Activated CD8-positive, alpha-beta memory T cell treated with anti-CD3 and anti-CD28 coated beads for 24 hours (primary cell): ENCODE data around the gene IGSF5.

ENCODE experiments used
- DNase-seq: peaks from one replicate; pipeline ENCODE4 v3.0.0-alpha.2; 2020

The IGSF5 gene

DNA sequence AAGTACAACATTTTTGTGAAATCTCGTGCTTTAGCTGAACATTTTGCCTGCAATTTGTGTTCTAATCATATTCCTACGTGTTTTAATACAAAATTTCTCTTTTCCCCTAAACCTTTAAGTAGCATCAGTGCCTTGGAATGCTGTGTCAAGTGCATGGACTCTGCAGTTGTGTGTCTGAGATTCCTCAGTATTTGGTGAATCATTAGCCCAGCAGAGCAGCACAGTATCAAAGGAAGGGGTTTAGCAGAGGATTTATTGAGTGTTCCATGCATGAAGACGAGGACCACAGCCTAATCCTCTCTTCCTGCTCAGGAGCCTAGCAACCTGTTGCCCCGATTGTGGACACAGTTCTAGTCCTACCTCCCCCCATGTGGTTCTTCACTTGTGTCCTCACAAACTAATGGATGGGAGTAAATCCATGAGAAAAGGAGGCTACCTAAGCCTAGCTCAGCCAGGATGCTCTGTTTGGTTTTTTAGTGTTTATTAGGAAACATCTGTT is 92.9 kb downstream of the IGSF5 start:
- no peak for DNase-seq

DNA sequence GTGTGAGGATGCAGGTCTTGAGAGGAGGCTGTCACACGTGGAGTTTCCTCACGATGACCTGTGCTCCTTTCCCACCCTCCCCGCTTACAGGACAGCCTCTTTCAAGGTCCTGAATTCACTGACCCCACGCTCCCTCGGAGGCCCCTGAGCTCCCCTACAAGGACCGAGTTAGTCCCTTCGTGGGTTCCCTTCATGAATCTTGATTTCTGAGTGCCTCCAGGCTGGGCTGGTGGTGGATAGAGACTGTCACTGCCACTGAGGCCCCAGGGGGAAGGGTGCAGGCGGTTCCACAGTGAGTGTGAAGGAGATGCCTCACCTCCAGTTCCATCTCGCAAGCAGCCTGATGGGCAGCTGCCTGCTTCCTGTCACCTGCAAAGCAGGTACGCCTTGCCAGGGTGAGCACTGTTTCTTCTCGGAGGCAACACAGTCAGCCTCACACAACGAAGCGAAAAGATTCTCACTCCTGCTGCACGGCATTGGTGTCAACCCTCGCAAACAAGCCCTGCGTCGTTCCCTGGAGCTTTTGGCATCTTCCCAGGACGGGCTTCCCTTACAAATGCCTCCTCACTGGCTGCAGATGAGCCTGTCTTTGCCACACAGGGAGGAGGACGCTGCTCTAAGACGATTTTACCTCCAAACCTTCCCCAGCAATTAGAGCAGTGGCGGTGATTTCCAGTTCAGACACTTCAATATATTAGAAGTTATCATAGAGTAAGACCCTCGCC is 95.6 kb downstream of the IGSF5 start:
- no peak for DNase-seq

DNA sequence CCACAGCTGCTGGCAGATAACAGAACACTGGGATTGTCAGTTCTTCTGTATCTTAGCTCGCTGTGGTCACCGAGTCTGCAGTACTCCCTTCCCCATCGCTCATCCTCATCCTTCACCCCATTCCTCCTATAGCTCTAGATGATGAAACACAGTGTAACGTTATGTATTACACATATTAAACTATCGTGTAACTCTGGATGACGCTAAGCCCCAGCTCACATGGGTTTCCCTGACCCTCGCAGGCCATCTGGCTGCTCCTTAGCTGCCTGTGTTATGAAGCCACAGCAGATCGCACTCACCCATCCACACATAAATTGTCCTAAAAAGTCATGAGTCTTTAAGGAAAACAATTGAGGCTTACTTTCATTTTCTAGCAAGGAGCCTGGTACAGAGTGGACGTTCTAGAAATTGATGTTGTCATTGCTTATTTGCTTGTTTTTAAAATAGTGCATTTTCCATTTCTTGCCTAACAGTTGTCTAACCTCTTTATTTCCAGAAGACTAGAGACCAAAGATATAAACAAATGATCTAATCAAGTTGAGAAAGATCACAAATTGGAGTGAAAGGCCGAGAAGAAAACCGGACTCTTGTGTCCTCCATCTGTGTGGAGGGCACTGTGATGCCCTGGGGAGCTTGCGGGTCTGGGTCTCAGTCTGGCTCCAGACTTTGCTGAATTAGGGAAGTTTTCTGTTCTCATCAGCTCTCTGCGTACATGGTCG is 97.9 kb downstream of the IGSF5 start:
- no peak for DNase-seq

DNA sequence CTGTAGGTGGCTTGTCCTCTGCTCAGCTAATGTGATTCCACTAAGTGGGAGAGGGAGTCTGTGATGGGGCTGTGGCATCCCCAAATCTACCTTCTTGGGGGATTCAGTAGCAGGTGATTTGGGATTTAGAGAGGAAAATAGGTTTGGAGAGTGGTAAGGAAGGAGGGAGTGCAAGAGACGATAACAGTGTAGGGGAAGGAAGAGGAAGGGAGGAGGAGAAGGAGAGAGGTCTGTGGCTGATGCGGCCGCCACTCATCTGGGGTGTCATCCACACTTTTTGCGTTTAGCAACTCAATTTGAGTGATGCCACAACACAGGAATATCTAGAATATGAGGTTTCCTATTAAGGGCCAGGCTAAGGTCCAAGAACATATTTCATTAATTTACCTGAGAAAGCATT is 98.5 kb downstream of the IGSF5 start:
- no peak for DNase-seq

DNA sequence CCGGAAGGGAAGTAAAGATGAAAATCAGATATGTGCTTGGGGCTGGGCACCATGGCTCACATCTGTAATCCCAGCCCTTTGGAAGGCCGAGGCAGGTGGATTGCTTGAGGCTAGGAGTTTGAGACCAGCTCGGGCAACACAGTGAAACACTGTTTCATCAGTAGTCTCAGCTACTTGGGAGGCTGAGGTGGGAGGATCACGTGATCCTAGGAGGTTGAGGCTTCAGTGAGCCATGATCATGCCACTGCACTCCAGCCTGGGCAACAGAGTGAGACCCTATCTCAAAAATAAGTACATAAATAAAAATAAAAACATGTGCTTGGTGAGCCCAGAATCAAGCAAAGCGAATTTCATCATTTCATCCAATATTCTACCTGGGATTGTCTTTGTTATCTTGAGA is 98.9 kb downstream of the IGSF5 start:
- DNase-seq: no peak

DNA sequence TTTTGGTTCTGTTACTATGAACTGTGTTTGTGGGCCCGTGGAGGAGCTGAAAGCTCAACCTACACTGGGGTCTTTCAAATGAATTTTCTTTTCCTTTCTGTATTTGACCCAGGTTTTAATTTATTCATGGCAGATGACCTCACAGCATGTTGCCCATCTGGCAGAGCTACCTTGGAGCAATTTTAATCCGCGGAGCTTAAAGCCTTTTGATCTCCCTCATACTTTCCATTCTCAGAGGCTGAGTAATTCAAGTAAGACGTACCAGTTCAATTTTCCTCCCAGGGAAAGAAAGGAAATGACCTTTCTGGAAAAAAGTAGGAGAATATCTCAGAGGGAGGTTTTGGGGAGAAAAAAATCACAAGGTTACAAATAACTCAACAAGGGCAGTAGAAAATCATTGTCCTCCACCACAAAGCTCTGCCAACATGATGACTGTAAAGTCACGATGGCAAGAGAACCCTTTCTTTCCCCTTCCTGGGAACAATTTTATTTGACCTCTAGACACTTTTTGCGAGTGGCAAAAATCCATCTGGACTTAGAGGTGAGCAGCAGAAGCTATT is 100.7 kb downstream of the IGSF5 start:
- DNase-seq: no peak

DNA sequence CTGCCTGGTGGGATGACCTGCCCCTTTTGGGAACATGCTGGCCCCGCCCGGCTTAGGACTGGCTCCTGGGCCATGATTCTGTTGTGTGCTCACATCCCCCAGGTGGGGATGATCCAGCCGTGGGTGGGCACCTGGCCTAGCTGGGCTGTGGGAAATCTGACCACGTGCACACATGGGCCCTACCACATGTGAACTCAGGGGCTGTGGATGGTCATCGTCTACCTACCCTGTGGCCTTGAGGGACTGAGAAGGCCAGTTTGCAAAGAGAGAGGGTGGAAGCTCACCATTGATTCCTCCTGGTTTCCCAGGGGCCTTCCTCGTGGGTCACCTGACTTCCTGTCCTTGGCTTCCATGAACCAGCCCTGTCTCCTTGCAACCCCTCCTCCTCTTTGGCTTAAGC is 102.9 kb downstream of the IGSF5 start:
- no peak for DNase-seq

DNA sequence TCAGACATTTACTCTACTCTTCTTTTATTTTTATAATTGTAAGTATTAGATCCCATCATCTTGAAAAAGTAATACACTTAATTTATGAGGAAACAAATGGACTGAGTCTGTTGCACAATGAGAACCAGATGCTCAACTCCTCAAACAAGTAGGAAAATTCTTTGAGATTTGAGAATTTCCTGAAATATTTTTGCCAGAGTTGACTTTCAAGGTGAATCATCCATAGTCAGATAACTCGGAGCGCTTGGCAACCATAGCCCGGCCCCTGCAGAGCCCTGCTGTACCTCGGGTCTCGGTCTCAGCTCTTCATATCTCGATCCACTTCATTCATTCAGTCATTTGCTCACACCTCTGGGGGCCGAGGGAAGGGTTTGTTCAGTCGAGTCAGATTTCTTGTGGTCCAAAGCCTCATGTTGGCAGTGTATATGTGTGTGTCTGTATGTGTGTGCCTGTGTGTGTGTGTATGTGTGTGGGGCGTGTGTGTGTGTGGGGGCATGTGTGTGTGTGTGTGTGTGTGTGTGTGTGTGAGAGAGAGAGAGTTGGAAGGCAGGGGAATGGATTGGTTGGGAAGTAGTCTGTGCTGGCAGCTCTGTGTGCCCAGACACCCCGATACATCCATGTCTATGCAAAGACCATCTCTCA is 104.2 kb downstream of the IGSF5 start:
- DNase-seq: no peak

DNA sequence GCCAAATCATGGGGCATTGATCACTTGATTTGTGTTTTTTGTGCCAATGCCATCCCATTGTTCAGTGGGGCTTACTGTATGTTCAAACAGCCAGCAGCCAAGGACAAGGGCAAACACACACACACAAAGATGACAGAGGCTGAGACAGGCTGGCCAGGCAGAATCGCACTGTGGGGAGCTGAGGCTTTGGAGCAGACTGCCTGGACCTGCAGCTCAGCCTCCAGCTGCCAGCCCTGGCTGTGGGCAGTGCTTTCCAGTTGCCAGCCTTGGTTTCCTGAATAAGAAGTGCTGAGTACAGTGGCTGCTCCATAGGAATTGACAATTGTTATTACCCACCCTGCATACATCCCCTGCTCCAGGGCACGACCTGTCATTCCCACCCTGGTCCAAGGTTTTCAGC is 105.3 kb downstream of the IGSF5 start:
- DNase-seq: no peak

DNA sequence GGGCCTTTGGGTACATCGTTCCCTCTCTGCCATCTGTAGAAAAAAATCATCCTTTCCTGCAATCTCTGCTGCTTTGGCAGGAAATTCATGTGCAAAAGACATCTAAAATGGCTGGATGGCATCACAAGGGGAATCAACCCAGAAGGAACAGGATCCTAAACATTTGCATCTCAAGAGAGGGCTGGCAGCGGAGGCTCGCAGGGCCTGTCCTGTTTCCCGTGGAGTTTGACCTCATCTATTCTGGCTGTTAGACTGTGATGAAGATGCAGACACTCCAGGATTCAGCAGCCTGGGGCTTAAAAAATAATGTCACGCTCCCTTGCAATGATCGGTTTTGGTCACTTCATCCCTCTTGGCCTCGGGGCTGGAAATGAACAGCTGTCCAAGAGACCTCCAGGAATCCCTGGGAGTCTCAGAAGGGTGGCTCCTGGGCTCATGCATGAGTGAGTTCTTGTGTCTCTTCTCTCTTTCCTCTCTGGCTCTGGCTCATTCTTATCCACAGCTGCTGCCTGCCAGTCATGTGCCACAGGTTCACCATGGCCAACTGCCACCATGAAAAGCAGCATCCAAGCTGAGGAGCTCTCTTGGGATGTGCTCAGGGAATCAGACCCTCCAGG is 106.1 kb downstream of the IGSF5 start:
- no peak for DNase-seq
